Measurements from ENCODE around the gene PRSS57. TPM values are rescaled to one million over a fixed set of nuclear protein-coding genes. Genes with fewer than 3 reads are reported as not detected.

Gene PRSS57
- total and polyA plus RNA-seq, 7 experiments from 2014 or later, result 0.27 to 2.1 TPM; not detected in 5

DNA sequence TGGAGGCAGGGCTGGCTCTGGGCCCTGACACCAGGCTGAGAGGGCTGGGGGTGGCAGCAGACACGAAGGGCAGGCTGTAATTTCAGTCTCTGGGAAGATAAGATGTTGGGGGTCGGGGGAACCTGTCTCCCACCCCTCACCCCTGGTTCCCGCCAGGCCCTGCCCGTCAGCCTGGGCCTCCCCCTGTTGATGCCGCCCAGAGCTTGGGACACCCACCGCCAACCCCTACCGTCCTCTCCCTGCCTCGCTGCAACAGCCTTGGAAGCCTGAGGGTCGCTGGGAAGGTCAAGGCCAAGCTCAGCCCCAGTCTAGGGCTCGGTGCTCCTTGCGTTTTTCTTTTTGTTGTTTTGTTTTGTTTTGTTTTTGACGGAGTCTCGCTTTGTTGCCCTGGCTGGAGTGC lies 28.0 kb upstream of the PRSS57 start:
- intact Hi-C loops (cut with micrococcal nuclease), result no loop called here
- H3K27me3 ChIP-seq (ENCODE audit: control insufficient read depth in 2 of 2, insufficient read depth in 2 of 2, low read length in 2 of 2), result no peaks in the 10 kb centered on the region

DNA sequence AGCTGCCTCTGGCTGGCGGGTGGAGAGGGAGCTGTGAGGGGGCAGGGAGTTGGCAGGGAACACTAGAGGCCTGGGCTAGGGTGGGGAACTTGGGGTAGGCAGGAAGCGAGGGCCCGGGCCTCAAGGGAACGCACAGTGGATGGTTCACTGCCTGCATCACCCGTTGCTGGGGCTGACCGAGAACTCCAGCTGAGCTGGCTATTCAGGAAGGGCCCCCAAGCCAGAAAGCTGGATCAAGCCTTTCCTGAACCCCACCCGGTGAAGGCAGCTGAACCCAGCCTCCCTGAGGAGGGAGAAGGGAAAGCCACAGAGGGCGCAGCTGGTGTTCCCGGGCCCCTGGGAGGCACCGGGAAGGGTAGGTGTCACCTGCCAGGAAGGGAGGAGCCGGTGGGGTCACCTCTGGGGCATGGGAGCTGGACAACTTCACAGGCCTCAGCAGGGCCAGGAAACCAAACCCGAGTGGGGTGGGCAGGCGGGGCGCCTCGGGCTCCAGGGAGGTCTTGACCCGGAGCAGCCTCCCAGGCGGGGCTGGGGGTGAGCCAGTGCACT lies 27.4 kb upstream of the PRSS57 start:
- Histone ChIP-seq H3K9me3 (ENCODE audit: control insufficient read depth in 2 of 3, low read length in 3 of 3) (no peaks in the 10 kb centered on the region), H3K4me1 (ENCODE audit: control insufficient read depth in 2 of 2, insufficient read depth in 2 of 2, low read length in 2 of 2) (no peaks in the 10 kb centered on the region), H3K27me3 (ENCODE audit: control insufficient read depth in 2 of 2, insufficient read depth in 2 of 2, low read length in 2 of 2) (no peaks in the 10 kb centered on the region), H3K36me3 (ENCODE audit: control insufficient read depth in 2 of 3, insufficient read depth in 3 of 3, low read length in 3 of 3) (no peaks in the 10 kb centered on the region), H3K27ac (ENCODE audit: low read depth, low read length) (no peak overlapping the region), H3K4me3 (ENCODE audit: low read length) (no peak overlapping the region)
- peaks cover 9 to 26% (median 11%) of the 10 kb centered on the region in 5 donors for H3K27me3 Mint-ChIP-seq
- CTCF ChIA-PET, result no interaction called here
- ATAC-seq (no peak), DNase-seq (no peak)
- no peak overlapping the region for H3K27ac Mint-ChIP-seq
- H3K4me3 Mint-ChIP-seq, result no peak overlapping the region
- POLR2A ChIA-PET, result no interaction called here
- H3K36me3 Mint-ChIP-seq, result no peaks in the 10 kb centered on the region
- intact Hi-C loops (cut with micrococcal nuclease), result no loop called here
- no peaks in the 10 kb centered on the region for H3K9me3 Mint-ChIP-seq
- H3K4me1 Mint-ChIP-seq, result peaks cover 0 to 2% (median 0%) of the 10 kb centered on the region in 7 donors

More for the DNA sequence above, 28.0 kb upstream of the PRSS57 start:
- no peaks in the 10 kb centered on the region for H3K9me3 Mint-ChIP-seq
- ATAC-seq (no peak), DNase-seq (no peak)
- Histone ChIP-seq H3K4me1 (ENCODE audit: control insufficient read depth in 2 of 2, insufficient read depth in 2 of 2, low read length in 2 of 2) (no peaks in the 10 kb centered on the region), H3K27ac (ENCODE audit: low read depth, low read length) (no peak overlapping the region), H3K9me3 (ENCODE audit: control insufficient read depth in 2 of 3, low read length in 3 of 3) (no peaks in the 10 kb centered on the region), H3K36me3 (ENCODE audit: control insufficient read depth in 2 of 3, insufficient read depth in 3 of 3, low read length in 3 of 3) (no peaks in the 10 kb centered on the region), H3K4me3 (ENCODE audit: low read length) (no peak overlapping the region)
- H3K27ac Mint-ChIP-seq, result no peak overlapping the region
- peaks cover 0 to 2% (median 0%) of the 10 kb centered on the region in 7 donors for H3K4me1 Mint-ChIP-seq
- ChIA-PET POLR2A (no interaction called here), CTCF (no interaction called here)
- H3K4me3 Mint-ChIP-seq, result no peak overlapping the region
- no peaks in the 10 kb centered on the region for H3K36me3 Mint-ChIP-seq
- H3K27me3 Mint-ChIP-seq, result peaks cover 4 to 19% (median 5%) of the 10 kb centered on the region in 5 donors

DNA sequence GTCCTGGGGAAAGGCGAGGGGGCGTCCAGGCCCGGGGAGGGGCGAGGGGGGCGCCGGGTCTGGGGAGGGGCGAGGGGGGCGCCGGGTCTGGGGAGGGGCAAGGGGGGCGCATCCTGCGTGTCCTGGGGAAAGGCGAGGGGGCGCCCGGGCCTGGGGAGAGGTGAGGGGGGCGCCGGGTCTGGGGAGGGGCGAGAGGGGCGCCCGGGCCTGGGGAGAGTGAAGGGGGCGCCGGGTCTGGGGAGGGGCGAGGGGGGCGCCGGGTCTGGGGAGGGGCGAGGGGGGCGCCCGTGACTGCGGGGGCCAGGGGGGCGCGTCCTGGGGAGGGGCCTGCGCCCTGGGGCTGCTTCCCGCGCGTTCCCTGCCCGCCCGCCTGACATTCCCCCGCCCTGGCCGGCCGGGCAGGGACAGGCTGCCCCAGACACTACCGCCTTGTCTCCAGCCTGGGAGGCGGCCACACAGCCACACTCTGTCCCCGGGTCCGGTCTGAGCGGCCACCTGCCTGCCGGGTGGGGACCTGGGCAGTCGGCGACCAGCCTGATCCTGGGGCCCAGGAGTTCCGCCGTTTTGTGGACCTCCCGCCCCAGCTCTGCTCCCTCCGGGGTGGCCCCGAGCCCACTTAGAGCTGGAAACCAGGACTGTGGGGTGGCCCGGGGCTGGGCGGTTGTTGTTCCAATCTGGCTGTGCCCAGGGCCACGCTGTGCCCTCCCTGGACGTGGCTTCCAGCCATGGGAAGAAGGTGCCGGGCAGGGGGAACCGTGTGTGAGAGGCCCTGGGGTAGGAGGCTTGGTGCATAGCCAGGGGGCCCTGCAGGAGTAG lies 25.3 kb upstream of the PRSS57 start:
- H3K27me3 ChIP-seq (ENCODE audit: control insufficient read depth in 2 of 2, insufficient read depth in 2 of 2, low read length in 2 of 2), result no peaks in the 10 kb centered on the region
- H3K4me1 Mint-ChIP-seq, result peaks cover 0 to 2% (median 0%) of the 10 kb centered on the region in 7 donors
- H3K36me3 ChIP-seq (ENCODE audit: control insufficient read depth in 2 of 3, insufficient read depth in 3 of 3, low read length in 3 of 3), result no peaks in the 10 kb centered on the region
- H3K9me3 ChIP-seq (ENCODE audit: control insufficient read depth in 2 of 3, low read length in 3 of 3), result peaks cover 0 to 2% (median 0%) of the 10 kb centered on the region in 3 experiments
- H3K4me1 ChIP-seq (ENCODE audit: control insufficient read depth in 2 of 2, insufficient read depth in 2 of 2, low read length in 2 of 2), result no peaks in the 10 kb centered on the region
- DNase-seq (no peak), ATAC-seq (no peak)
- POLR2A ChIA-PET, result interaction anchor here (0.7 kb wide), 1 partner anchor 76 kb away, joined by 3 read pairs; no protein-coding TSS in a partner anchor
- H3K36me3 Mint-ChIP-seq, result peaks cover 0 to 3% (median 1%) of the 10 kb centered on the region in 5 donors
- H3K27ac Mint-ChIP-seq, result no peak overlapping the region
- CTCF ChIA-PET, result no interaction called here
- H3K27me3 Mint-ChIP-seq, result peaks cover 13 to 35% (median 17%) of the 10 kb centered on the region in 5 donors
- no peak overlapping the region for H3K4me3 Mint-ChIP-seq
- H3K4me3 ChIP-seq (ENCODE audit: low read length), result no peak overlapping the region
- H3K27ac ChIP-seq (ENCODE audit: low read depth, low read length), result no peak overlapping the region
- peaks cover 0 to 6% (median 3%) of the 10 kb centered on the region in 11 donors for H3K9me3 Mint-ChIP-seq
- intact Hi-C loops (cut with micrococcal nuclease), result no loop called here

DNA sequence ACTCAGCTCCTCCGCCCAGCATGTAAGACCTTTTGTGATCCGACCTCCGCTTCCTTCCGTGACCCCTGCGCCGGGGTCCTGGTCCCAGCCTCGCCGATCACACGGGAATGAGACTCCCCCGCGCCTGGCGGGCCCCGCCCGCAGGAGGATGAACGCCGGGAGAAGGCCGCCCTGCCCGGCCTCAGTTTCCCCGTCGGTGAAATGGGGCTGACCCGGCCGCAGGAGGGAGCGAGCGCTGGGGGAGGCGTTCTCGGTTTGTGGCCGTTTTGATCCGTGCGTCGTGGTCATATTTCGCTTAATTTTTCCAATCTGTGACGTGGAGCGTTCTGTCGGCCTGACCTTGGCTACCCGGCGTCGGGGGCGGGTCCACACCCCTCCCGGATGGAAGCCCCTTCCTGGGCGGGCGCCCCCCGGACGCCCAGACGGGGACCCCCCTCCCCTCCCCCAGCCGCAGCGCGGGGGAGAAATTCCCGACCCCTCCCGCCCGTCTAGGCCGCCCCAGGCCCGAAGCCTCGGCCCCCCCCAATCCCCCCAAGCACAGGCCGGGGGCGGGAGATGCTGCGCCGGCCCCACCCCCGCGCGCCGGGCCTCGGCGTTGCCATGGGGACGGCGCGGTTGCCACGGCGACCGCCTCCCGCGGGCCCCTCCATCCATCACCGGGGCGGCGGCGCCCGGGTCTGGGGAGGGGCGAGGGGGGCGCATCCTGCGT lies 24.5 kb upstream of the PRSS57 start:
- no peak for DNase-seq
- no peak for ATAC-seq
- Histone ChIP-seq H3K4me1 (ENCODE audit: control insufficient read depth in 2 of 2, insufficient read depth in 2 of 2, low read length in 2 of 2) (no peaks in the 10 kb centered on the region), H3K9me3 (ENCODE audit: control insufficient read depth in 2 of 3, low read length in 3 of 3) (peaks cover 0 to 5% (median 0%) of the 10 kb centered on the region in 3 experiments), H3K4me3 (ENCODE audit: low read length) (no peak overlapping the region), H3K27ac (ENCODE audit: low read depth, low read length) (no peak overlapping the region), H3K36me3 (ENCODE audit: control insufficient read depth in 2 of 3, insufficient read depth in 3 of 3, low read length in 3 of 3) (no peaks in the 10 kb centered on the region), H3K27me3 (ENCODE audit: control insufficient read depth in 2 of 2, insufficient read depth in 2 of 2, low read length in 2 of 2) (no peaks in the 10 kb centered on the region)
- no peak overlapping the region for H3K4me3 Mint-ChIP-seq
- POLR2A ChIA-PET, result no interaction called here
- H3K27ac Mint-ChIP-seq, result no peak overlapping the region
- H3K9me3 Mint-ChIP-seq, result peaks cover 0 to 10% (median 7%) of the 10 kb centered on the region in 11 donors
- peaks cover 0 to 7% (median 4%) of the 10 kb centered on the region in 5 donors for H3K36me3 Mint-ChIP-seq
- intact Hi-C loops (cut with micrococcal nuclease), result no loop called here
- CTCF ChIA-PET, result no interaction called here
- peaks cover 17 to 38% (median 21%) of the 10 kb centered on the region in 5 donors for H3K27me3 Mint-ChIP-seq
- H3K4me1 Mint-ChIP-seq, result peaks cover 0 to 2% (median 0%) of the 10 kb centered on the region in 7 donors

DNA sequence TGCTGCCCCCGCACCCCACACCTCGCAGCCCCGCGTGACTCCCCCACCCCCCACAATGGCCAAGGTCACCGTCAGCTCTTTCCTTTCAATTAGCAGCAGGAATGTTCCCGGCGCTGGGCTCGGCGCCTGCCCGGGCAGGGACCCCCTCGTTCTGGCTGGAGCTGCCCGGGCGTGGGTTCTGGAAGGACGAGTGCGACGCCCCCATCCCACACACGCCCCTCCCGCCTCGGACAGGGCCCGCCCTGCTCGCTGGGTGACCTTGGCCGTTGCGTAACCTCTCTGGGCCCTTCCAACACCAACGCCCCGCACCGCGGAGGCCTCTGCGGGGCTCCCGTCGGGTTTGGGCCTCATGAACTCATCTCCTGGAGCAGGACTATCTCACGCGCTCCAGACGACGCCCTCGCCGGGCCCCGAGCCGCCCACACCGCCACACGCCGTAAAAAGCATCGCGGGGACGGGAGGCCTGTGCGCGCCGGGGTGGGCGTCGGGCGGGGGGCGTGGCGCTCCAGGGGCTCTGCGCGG lies 23.8 kb upstream of the PRSS57 start:
- CTCF ChIA-PET, result no interaction called here
- no peaks in the 10 kb centered on the region for H3K27me3 ChIP-seq (ENCODE audit: control insufficient read depth in 2 of 2, insufficient read depth in 2 of 2, low read length in 2 of 2)

DNA sequence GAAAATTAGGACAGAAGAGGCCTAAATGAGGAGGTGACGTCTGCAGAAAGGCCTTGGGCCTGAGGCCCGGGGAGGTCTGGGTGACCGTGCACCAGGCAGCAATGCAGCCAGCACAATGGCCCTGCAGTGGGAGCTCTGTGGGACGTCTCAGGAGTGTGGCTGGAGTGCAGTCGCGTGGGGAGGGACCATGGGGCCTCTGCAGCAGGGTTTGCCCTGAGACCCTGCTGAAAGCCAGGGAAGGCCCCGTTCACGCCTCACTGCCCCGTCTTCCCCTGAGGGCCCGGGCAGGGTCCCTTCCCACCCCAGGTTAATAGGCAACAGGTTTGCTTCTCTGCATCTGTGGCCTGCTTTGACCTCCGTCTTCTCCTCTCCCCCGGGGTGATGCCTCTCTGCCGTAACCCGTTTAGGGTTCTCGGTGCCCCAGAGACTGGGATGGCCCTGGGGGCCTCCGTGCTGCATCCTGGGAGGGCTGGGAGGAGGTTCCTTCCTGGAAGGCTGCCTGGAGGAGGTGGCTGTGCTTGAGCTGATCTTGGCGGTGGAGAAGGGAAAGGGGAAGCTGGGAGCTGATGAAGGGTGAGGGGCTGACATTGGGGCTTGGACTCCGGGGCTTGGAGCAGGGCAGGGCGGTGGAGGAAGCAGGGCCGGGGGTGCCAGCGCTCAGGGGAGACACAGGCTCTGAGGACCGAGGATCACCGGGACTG lies 23.1 kb upstream of the PRSS57 start:
- Mint-ChIP-seq H3K9me3 (peaks cover 0 to 10% (median 7%) of the 10 kb centered on the region in 11 donors), H3K4me1 (peaks cover 0 to 2% (median 0%) of the 10 kb centered on the region in 7 donors), H3K36me3 (peaks cover 0 to 7% (median 4%) of the 10 kb centered on the region in 5 donors), H3K27ac (no peak overlapping the region), H3K4me3 (peak overlapping the region in 1 of 10 donors; percentile 39), H3K27me3 (peaks cover 17 to 31% (median 21%) of the 10 kb centered on the region in 5 donors)
- Histone ChIP-seq H3K27ac (ENCODE audit: low read depth, low read length) (no peak overlapping the region), H3K36me3 (ENCODE audit: control insufficient read depth in 2 of 3, insufficient read depth in 3 of 3, low read length in 3 of 3) (no peaks in the 10 kb centered on the region), H3K27me3 (ENCODE audit: control insufficient read depth in 2 of 2, insufficient read depth in 2 of 2, low read length in 2 of 2) (no peaks in the 10 kb centered on the region), H3K9me3 (ENCODE audit: control insufficient read depth in 2 of 3, low read length in 3 of 3) (peaks cover 0 to 5% (median 0%) of the 10 kb centered on the region in 3 experiments), H3K4me1 (ENCODE audit: control insufficient read depth in 2 of 2, insufficient read depth in 2 of 2, low read length in 2 of 2) (no peaks in the 10 kb centered on the region), H3K4me3 (ENCODE audit: low read length) (no peak overlapping the region)
- DNase-seq, result no peak
- intact Hi-C loops (cut with micrococcal nuclease), result no loop called here
- ATAC-seq, result no peak
- ChIA-PET CTCF (no interaction called here), POLR2A (no interaction called here)

More for the DNA sequence above, 23.8 kb upstream of the PRSS57 start:
- no peaks in the 10 kb centered on the region for H3K4me1 ChIP-seq (ENCODE audit: control insufficient read depth in 2 of 2, insufficient read depth in 2 of 2, low read length in 2 of 2)
- no peak overlapping the region for H3K27ac Mint-ChIP-seq
- H3K27me3 Mint-ChIP-seq, result peaks cover 17 to 37% (median 21%) of the 10 kb centered on the region in 5 donors
- H3K27ac ChIP-seq (ENCODE audit: low read depth, low read length), result no peak overlapping the region
- peaks cover 0 to 7% (median 4%) of the 10 kb centered on the region in 5 donors for H3K36me3 Mint-ChIP-seq
- DNase-seq, result no peak
- H3K9me3 Mint-ChIP-seq, result peaks cover 0 to 10% (median 7%) of the 10 kb centered on the region in 11 donors
- H3K4me3 ChIP-seq (ENCODE audit: low read length), result no peak overlapping the region
- no peak for ATAC-seq
- no peak overlapping the region for H3K4me3 Mint-ChIP-seq
- peaks cover 0 to 2% (median 0%) of the 10 kb centered on the region in 7 donors for H3K4me1 Mint-ChIP-seq
- intact Hi-C loops (cut with micrococcal nuclease), result no loop called here
- H3K36me3 ChIP-seq (ENCODE audit: control insufficient read depth in 2 of 3, insufficient read depth in 3 of 3, low read length in 3 of 3), result no peaks in the 10 kb centered on the region
- POLR2A ChIA-PET, result no interaction called here
- peaks cover 0 to 5% (median 0%) of the 10 kb centered on the region in 3 experiments for H3K9me3 ChIP-seq (ENCODE audit: control insufficient read depth in 2 of 3, low read length in 3 of 3)

Data from naive thymus-derived CD4-positive, alpha-beta T cell (primary cell).